NCI-H82 (cell line): ENCODE results near the gene C1orf174.

Experiments
- DNase-seq: peaks from one replicate; lab custom pipeline; 2025; lab: John Stamatoyannopoulos, UW

Gene C1orf174

GRCh38 chr1:3894626-3895278 lies 5.3 kb downstream of the C1orf174 start:
- DNase-seq = no peak

GRCh38 chr1:3893190-3893589 lies 6.9 kb downstream of the C1orf174 start:
- DNase-seq = no peak

- no peak for DNase-seq
Measured at GRCh38 chr1:3892748-3893147, 7.3 kb downstream of the C1orf174 start.

- no peak for DNase-seq
Measured at GRCh38 chr1:3891329-3891865, 8.7 kb downstream of the C1orf174 start.

GRCh38 chr1:3890389-3891328 lies 9.4 kb downstream of the C1orf174 start:
- no peak for DNase-seq

GRCh38 chr1:3889936-3890335 lies 10.1 kb downstream of the C1orf174 start:
- DNase-seq = no peak

GRCh38 chr1:3888301-3888700 lies 11.8 kb downstream of the C1orf174 start:
- DNase-seq = no peak

- no peak for DNase-seq
Measured at GRCh38 chr1:3886691-3887090, 13.4 kb downstream of the C1orf174 start.

- no peak for DNase-seq
Measured at GRCh38 chr1:3886106-3886670, 13.9 kb downstream of the C1orf174 start.

GRCh38 chr1:3885611-3886010 lies 14.5 kb downstream of the C1orf174 start:
- DNase-seq = no peak

GRCh38 chr1:3884966-3885365 lies 15.1 kb downstream of the C1orf174 start:
- no peak for DNase-seq

- DNase-seq = no peak
Measured at GRCh38 chr1:3883194-3883925, 16.7 kb downstream of the C1orf174 start.

GRCh38 chr1:3881193-3881480 lies 18.9 kb downstream of the C1orf174 start:
- no peak for DNase-seq

GRCh38 chr1:3880429-3881192 lies 19.5 kb downstream of the C1orf174 start:
- DNase-seq = no peak

- DNase-seq = no peak
Measured at GRCh38 chr1:3879787-3880428, 20.2 kb downstream of the C1orf174 start.

- no peak for DNase-seq
Measured at GRCh38 chr1:3879099-3879498, 21.0 kb downstream of the C1orf174 start.

- DNase-seq = no peak
Measured at GRCh38 chr1:3876716-3877115, 23.4 kb downstream of the C1orf174 start.

- DNase-seq = no peak
Measured at GRCh38 chr1:3874736-3875135, 25.3 kb downstream of the C1orf174 start.

GRCh38 chr1:3872546-3872945 lies 27.5 kb downstream of the C1orf174 start:
- DNase-seq = no peak

GRCh38 chr1:3871451-3871805 lies 28.6 kb downstream of the C1orf174 start:
- no peak for DNase-seq

- peak; percentile 86 for DNase-seq
Measured at GRCh38 chr1:3869751-3870301, 30.2 kb downstream of the C1orf174 start.
